Activated naive CD8-positive, alpha-beta T cell (primary cell): Measurements from ENCODE around the gene BORCS5.
"Not testable (repeated sequence)": the region's sequence is repeated elsewhere in the genome, so short reads cannot be mapped to it uniquely, and the experiment has no call there.

Experiments
- H3K27ac Mint-ChIP-seq: one replicate; pipeline ENCODE4 v1.8.0; 2021; ENCODE audit warnings: mixed read lengths
- H3K27me3 Mint-ChIP-seq: one replicate; pipeline ENCODE4 v1.8.0; 2021; ENCODE audit warnings: mixed read lengths
- H3K36me3 Mint-ChIP-seq: one replicate; pipeline ENCODE4 v1.8.0; 2021; ENCODE audit warnings: mixed read lengths
- H3K4me1 Mint-ChIP-seq: one replicate; pipeline ENCODE4 v1.8.0; 2021; ENCODE audit warnings: low read depth, mixed read lengths
- H3K4me3 Mint-ChIP-seq: one replicate; pipeline ENCODE4 v1.8.0; 2021; ENCODE audit warnings: mild to moderate bottlenecking, mixed read lengths
- H3K9me3 Mint-ChIP-seq: one replicate; pipeline ENCODE4 v1.8.0; 2021; ENCODE audit warnings: low read depth, mixed read lengths

BORCS5 gene

DNA sequence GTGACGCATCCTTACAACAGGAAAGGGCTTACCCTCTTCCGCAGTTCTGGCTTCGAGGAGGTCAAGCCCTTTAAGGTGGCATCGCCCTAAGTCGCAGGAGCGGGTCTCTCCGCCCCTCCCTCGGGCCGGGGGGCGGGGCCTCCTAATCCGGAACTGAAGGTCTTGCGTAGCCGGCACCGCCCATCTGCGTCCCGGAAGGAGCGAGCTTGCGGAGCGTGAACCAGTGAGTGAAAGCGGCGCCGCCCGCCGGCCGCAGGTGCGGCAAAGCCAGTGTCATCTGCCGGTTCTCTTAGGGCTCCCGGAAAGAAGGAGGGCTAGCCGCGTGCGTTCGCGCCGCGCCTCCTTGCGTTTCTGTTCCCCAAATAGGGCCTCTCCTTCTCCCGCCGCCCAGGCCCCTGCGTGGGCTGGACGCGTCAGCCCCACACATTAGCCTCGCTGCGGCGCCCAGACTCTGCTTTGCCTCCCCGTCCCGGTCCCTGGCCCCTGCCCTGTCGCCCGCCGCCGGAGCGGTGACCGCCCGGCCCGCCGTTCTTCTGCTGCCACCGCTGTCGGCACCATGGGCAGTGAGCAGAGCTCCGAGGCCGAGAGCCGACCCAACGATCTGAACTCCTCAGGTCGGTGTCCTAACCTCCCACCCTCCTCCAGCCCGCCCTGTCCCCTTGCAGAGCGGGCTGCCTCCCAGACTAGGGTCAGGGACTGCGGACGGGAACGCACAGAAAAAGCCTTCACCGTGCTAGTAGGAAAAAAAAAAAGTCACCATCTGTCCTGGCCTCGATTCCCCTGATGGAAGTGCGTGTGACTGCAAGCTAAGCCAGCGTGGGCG lies at the start of gene BORCS5:
Gene BORCS5, plus strand, starts transcription at position 183 of the 823 bp plus-strand sequence. Its CDS starts 374 bp downstream, at position 557.
- Mint-ChIP-seq H3K27ac (peak within 1 kb of the TSS; percentile 94), H3K4me1 (peaks cover 40% of the 10 kb centered on the region), H3K4me3 (peak within 1 kb of the TSS; percentile 92), H3K36me3 (peaks cover 7% of the 10 kb centered on the region), H3K9me3 (no peaks in the 10 kb centered on the region), H3K27me3 (no peaks in the 10 kb centered on the region)

DNA sequence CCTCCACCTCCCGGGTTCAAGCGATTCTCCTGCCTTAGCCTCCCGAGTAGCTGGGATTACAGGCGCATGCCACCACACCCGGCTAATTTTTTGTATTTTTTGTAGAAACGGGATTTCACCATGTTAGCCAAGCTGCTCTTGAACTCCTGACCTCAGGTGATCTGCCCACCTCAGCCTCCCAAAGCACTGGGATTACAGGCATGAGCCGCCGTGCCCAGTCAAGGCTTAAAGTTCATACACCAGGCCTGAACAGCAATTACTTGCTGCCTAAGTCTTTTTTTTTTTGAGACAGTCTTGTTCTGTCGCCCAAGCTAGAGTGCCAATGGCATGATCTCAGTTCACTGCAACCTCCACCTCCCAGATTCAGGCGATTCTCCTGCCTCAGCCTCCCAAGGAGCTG lies 46.2 kb upstream of the BORCS5 start:
- not testable (repeated sequence) for H3K9me3 Mint-ChIP-seq, H3K4me3 Mint-ChIP-seq, H3K27me3 Mint-ChIP-seq, H3K36me3 Mint-ChIP-seq, H3K4me1 Mint-ChIP-seq, H3K27ac Mint-ChIP-seq

DNA sequence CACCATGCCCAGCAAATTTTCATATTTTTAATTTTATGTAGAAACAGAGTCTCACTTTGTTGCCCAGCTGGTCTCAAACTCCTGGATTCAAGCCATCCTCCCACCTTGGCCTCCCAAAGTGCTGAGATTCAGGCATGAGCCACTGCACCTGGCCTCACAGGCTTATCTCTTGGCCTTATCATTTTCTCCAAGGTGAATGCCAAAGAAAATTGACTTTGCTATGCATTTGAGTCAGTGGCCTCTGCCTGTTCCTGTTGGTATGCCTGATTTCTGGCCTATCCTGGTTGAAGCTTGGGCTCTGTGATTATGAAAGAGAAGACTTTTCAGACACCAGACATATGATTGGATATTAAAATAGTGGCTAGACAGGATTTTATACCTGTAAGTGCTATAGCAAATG lies 41.0 kb upstream of the BORCS5 start:
- H3K36me3 Mint-ChIP-seq, result peaks cover 2% of the 10 kb centered on the region
- H3K27ac Mint-ChIP-seq, result no peak overlapping the region
- peaks cover 2% of the 10 kb centered on the region for H3K4me1 Mint-ChIP-seq
- H3K4me3 Mint-ChIP-seq, result no peak overlapping the region
- H3K9me3 Mint-ChIP-seq, result no peaks in the 10 kb centered on the region
- peaks cover 4% of the 10 kb centered on the region for H3K27me3 Mint-ChIP-seq

DNA sequence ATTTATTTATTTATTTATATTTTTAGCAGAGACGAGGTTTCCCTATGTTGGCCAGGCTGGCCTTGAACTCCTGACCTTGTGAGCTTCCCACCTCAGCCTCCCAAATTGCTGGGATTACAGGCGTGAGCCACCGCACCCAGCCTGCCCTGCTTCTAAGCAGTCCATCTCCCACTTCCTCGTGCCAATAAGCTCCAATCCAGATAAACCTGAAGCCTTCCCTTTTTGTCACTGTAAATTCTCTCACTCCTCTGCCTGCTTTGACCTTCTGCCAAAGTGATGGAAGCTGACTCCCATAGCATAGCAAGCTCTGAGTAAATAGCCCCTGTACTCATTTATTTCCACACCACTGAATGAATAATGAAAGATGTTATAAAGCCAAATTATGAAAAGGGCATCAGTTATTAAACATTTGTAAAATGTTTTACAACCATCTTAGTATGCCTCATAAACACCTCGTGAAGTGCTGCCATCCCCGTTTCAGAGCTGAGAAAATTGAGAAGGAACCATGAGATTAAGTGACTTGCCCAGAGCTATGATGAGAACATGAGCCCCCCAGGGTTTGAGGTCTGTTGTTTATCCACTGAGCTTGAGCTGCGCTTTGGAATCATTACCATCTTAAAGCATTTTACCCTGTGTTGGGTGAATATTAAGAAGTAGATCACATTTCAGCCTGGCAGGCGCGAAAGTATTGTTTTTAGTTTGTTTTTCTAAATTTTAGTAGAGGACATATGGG lies 37.3 kb upstream of the BORCS5 start:
- H3K27me3 Mint-ChIP-seq, result peaks cover 3% of the 10 kb centered on the region
- no peak overlapping the region for H3K4me3 Mint-ChIP-seq
- H3K9me3 Mint-ChIP-seq, result no peaks in the 10 kb centered on the region
- H3K4me1 Mint-ChIP-seq, result no peaks in the 10 kb centered on the region
- peaks cover 2% of the 10 kb centered on the region for H3K36me3 Mint-ChIP-seq
- H3K27ac Mint-ChIP-seq, result no peak overlapping the region

DNA sequence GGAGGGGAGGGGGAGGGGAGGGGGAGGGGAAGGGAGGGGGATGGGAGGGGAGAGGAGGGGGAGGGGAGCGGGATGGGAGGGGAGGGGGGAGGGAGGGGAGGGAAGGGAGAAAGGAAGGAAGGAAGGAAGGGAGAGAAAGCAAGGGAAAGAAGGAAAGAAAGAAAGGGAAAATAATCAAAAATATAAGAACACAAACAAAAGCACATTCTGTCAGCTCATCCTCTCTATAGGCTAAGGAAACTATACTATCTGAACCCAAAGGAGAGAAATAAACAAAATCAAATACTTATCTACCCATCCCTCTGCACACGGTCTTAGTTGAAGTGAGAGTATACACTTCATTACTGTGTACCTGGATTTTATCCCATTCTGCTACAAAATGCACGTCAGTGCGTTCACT lies 33.8 kb upstream of the BORCS5 start:
- H3K36me3 Mint-ChIP-seq, result peaks cover 2% of the 10 kb centered on the region
- no peaks in the 10 kb centered on the region for H3K9me3 Mint-ChIP-seq
- peaks cover 7% of the 10 kb centered on the region for H3K4me1 Mint-ChIP-seq
- H3K4me3 Mint-ChIP-seq, result no peak overlapping the region
- H3K27ac Mint-ChIP-seq, result no peak overlapping the region
- H3K27me3 Mint-ChIP-seq, result peaks cover 3% of the 10 kb centered on the region

DNA sequence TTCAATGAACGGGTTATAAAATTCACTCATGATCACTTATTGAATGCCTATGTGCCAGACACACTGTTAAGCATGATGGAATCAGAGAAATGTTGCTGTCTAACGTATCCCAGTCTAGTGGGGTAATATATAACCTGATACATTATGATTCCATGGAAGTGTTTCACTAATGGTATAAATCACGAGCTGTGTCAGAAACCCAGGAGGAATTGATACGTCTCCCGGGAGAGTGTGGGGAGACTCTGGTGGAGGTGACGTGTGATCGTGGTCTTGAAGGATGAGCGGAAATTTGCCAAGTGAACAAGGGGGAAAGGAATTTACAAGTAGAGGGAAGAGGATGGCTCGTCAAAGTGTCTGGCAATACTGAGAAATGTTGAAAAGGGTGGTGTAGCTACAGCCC lies 33.3 kb upstream of the BORCS5 start:
- peaks cover 2% of the 10 kb centered on the region for H3K36me3 Mint-ChIP-seq
- H3K27ac Mint-ChIP-seq, result no peak overlapping the region
- no peak overlapping the region for H3K4me3 Mint-ChIP-seq
- H3K27me3 Mint-ChIP-seq, result peaks cover 3% of the 10 kb centered on the region
- peaks cover 7% of the 10 kb centered on the region for H3K4me1 Mint-ChIP-seq
- H3K9me3 Mint-ChIP-seq, result no peaks in the 10 kb centered on the region

DNA sequence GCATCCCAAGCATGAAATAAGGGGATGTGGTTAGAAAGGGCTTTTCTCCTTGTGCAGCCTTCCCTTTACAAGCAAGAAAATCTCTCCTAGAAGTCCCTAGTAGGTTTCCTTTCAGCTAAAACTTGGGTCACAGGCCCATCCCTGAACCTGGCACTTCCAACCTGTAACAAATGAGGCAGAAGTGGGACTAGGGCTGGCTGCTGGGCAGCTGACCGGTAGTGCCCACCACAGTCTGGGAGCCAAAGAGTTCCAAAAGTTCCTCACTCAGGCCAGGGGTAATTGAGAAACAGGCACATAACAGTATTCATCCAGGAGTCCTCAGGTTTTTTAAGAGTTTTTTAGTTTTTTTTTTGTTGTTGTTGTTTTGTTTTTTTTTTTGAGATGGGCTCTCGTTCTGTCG lies 30.6 kb upstream of the BORCS5 start:
- Mint-ChIP-seq H3K4me3 (no peak overlapping the region), H3K9me3 (no peaks in the 10 kb centered on the region), H3K27me3 (no peaks in the 10 kb centered on the region), H3K4me1 (peaks cover 7% of the 10 kb centered on the region), H3K27ac (no peak overlapping the region), H3K36me3 (no peaks in the 10 kb centered on the region)

DNA sequence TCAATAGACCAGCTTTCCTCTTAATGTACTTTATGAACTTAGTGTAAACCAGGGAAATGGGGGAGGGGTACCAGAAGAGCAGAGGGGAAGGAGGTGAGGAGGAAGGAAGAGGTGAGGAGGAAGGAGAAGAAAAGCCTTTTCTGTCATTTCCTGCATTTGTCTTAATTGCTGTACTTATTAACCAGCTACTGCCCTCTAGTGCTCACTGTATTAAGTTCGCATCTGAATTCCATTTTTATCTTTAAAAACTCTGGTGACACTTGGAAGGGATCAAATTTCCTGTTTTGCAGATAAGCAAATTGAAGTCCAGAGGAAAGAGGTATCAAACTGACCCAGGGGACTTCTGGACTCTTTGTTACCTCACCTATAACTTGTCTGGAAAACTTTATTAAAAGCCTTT lies 29.1 kb upstream of the BORCS5 start:
- Mint-ChIP-seq H3K9me3 (no peaks in the 10 kb centered on the region), H3K27me3 (no peaks in the 10 kb centered on the region), H3K4me3 (no peak overlapping the region), H3K36me3 (no peaks in the 10 kb centered on the region), H3K27ac (peak overlapping the region; percentile 68), H3K4me1 (peaks cover 7% of the 10 kb centered on the region)

DNA sequence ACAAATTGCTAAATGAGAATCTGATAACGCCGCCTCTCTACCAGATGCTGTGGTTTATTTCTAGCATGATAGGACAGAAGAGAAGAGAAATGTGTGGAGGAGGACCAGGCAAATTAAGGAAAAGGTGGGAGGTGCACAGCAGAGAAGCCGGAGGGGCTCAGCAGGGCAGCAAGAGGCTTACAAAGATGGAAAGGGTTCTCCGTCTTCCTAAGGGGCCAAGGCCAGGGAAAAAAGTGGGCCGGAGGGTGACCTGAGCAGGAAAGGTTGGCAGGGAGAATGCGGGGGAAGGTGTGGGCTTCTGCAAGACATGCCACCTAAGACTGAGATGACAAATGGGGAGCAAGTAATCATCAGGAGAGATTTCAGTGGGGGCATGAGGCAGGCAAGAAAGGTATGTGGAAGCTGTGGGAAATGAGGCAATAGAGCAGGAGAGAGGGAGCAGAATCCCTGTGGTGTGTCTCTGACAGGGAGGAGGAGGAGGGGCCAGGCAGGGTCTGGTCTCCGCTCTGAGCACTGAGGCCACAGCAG lies 25.6 kb upstream of the BORCS5 start:
- Mint-ChIP-seq H3K27ac (no peak overlapping the region), H3K4me3 (no peak overlapping the region), H3K9me3 (no peaks in the 10 kb centered on the region), H3K27me3 (no peaks in the 10 kb centered on the region), H3K36me3 (no peaks in the 10 kb centered on the region), H3K4me1 (peaks cover 24% of the 10 kb centered on the region)

DNA sequence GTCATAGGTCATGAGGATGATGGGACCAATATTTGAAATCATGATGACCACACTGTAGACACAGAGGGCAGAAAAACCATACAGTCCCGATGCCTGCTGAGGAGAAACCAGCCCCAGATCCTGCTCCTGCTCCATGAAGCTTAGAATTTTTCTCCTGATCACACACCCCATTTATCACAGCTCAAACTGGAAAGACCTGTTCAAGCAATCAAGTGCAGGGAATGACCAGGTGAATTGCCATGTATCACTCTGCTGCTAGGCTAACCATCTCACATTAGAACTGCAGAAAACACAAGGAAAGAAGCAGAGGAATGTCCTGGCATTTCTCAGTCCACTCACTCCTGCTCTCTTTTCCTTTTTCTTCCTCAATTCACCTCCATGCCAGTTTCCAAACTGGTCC lies 25.0 kb upstream of the BORCS5 start:
- no peaks in the 10 kb centered on the region for H3K27me3 Mint-ChIP-seq
- no peak overlapping the region for H3K4me3 Mint-ChIP-seq
- no peak overlapping the region for H3K27ac Mint-ChIP-seq
- no peaks in the 10 kb centered on the region for H3K36me3 Mint-ChIP-seq
- no peaks in the 10 kb centered on the region for H3K9me3 Mint-ChIP-seq
- H3K4me1 Mint-ChIP-seq, result peaks cover 24% of the 10 kb centered on the region

DNA sequence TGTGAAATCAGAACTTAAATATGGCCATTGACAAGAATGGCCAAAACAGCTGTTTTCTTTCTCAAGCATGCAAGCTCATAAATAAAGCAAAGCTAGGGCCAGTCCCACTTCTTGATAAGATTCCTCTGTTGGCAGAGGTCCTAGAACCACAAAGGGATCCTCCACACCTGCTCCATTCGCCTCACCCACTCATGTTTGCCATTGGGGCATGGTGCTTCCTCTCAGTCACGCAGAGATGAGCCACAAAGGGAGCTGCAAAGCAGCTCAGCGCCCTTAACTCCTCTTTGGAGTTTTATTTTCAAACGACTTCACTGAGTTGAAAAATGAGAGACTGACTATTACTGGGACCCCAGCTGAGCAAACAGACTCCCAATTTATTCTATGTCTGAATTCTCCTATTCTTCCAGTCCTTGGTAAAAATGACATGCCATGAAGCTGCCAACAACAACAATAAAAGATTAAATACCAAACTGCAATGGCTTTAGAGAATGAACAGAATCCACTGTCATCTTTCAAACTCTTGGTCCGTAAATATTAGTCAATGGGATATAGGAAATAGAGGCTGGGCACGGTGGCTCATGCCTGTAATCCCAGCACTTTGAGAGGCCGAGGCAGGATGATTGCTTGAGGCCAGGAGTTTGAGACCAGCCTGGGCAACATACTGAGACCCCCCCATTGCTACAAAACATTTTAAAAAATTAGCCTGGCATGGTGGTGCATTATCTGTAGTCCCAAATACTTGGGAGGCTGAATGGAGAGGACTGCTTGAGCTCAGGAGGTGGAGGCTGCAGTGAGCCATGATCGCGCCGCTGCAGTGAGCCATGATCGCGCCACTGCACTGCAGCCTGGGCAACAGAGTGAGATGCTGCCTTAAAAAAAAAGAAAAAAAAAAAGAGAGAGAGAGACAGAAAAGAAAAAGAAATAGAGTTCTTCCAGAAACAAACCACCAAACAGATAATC lies 23.2 kb upstream of the BORCS5 start:
- Mint-ChIP-seq H3K36me3 (no peaks in the 10 kb centered on the region), H3K4me1 (peaks cover 23% of the 10 kb centered on the region), H3K27ac (no peak overlapping the region), H3K4me3 (no peak overlapping the region), H3K9me3 (no peaks in the 10 kb centered on the region), H3K27me3 (no peaks in the 10 kb centered on the region)

DNA sequence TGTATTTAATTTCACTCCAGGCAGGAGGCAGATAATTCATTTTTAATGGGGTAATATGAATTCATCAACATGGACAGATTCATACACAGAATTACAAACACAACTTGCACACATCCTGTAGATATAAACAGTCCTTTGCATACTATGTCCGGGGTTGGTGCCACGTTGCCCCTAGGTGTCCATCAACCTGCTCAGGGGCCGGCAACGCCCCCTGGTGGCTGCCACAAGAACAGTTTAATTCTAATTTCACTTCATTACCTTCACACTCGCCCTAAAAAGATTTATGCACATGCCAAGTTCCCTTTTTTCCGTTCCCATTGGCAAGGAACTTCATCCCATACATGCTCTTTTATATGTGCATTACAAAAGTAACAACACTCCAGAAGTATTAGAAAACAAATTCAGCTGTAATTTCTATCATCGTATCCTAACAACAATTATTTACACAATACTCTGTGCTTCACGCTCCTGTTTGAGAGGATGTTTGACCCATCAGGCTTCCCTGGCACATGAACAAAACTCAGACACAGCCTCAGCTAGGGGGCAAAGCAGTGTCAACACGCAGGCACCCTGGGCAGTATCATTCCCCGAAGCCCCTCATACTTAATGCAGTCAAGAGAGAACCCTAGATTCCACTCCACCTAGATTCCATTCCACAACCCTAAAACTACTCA lies 22.4 kb upstream of the BORCS5 start:
- Mint-ChIP-seq H3K9me3 (no peaks in the 10 kb centered on the region), H3K36me3 (no peaks in the 10 kb centered on the region), H3K27me3 (no peaks in the 10 kb centered on the region), H3K4me1 (peaks cover 23% of the 10 kb centered on the region), H3K4me3 (no peak overlapping the region), H3K27ac (no peak overlapping the region)

DNA sequence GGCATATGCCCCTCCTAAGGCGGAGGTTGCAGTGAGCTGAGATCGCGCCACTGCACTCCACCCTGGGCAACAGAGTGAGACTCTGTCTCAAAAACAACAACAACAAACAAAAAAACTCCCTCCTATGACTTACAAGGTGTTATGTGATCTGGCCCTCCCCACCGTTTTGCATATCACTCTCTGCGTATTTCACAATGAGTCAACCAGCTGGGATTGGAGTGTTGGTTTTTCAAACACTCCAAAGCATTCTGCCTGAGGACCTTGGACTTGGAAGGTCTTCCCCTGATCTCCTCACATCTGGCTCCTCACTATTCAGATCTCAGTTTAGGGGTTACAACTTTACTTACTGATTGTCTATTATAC lies 20.8 kb upstream of the BORCS5 start:
- H3K27me3 Mint-ChIP-seq, result no peaks in the 10 kb centered on the region
- H3K9me3 Mint-ChIP-seq, result no peaks in the 10 kb centered on the region
- no peak overlapping the region for H3K4me3 Mint-ChIP-seq
- H3K4me1 Mint-ChIP-seq, result peaks cover 23% of the 10 kb centered on the region
- H3K36me3 Mint-ChIP-seq, result peaks cover 4% of the 10 kb centered on the region
- H3K27ac Mint-ChIP-seq, result no peak overlapping the region

DNA sequence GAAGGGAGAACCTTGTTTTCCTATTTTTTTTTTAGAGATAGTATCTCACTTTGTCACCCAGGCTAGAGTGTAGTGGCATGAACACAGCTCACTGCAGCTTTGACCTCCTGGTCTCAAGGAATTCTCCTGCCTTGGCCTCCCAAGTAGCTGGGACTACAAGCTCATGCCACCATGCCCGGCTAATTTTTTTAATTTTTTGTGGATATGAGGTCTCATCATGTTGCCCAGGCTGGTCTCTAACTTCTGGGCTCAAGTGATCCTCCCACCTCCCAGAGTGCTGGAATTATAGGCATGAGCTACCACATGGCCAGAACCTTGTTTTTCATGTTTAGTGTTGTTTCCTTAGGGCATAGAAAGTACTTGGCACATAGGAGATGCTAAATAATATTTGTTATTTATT lies 20.4 kb upstream of the BORCS5 start:
- no peak overlapping the region for H3K4me3 Mint-ChIP-seq
- H3K36me3 Mint-ChIP-seq, result peaks cover 4% of the 10 kb centered on the region
- H3K27ac Mint-ChIP-seq, result no peak overlapping the region
- no peaks in the 10 kb centered on the region for H3K9me3 Mint-ChIP-seq
- H3K4me1 Mint-ChIP-seq, result peaks cover 23% of the 10 kb centered on the region
- no peaks in the 10 kb centered on the region for H3K27me3 Mint-ChIP-seq
